Measurements from ENCODE around the gene ZNF407. TPM values are rescaled to one million over a fixed set of nuclear protein-coding genes. Genes with fewer than 3 reads are reported as not detected.

ZNF407 gene
- total RNA-seq, 1 experiment from 2014 or later: 15.9 TPM

- TF ChIP-seq EZH2 (IDR thresholded peaks at IDR 0.05; ENCODE audit: borderline replicate concordance, low read depth, low read length, poor library complexity, severe bottlenecking) (no peak), CTCF (conservative IDR thresholded peaks at IDR 0.05; ENCODE audit: low read depth, low read length) (no peak)
- ChIA-PET POLR2A (ENCODE audit: low non-redundant PET) (no interaction called here), CTCF (no interaction called here)
- Histone ChIP-seq H3K36me3 (ENCODE audit: insufficient read depth, low read length, poor library complexity, severe bottlenecking) (no peaks in the 10 kb centered on the region), H3K4me1 (ENCODE audit: insufficient read depth, low read length, poor library complexity, severe bottlenecking) (no peaks in the 10 kb centered on the region), H3K9me3 (ENCODE audit: low read depth, low read length, poor library complexity, severe bottlenecking) (no peaks in the 10 kb centered on the region), H3K4me3 (ENCODE audit: low read depth, low read length, poor library complexity, severe bottlenecking) (no peak overlapping the region), H3K27ac (ENCODE audit: low read depth, low read length, poor library complexity, severe bottlenecking) (no peak overlapping the region), H3K27me3 (replicated peaks; ENCODE audit: insufficient read depth, low read depth, low read length, poor library complexity) (no peaks in the 10 kb centered on the region)
- intact Hi-C loops (cut with micrococcal nuclease; ENCODE audit: unreplicated experiment): no loop called here
- no peak for DNase-seq (ENCODE audit: low spot score)
- no TSS peak for BruUV-seq (replicated peaks)
These were observed 510.2 kb downstream of the ZNF407 start for GRCh38 chr18:75107931-75108276.

- POLR2A ChIA-PET (ENCODE audit: low non-redundant PET): no interaction called here
- H3K4me3 ChIP-seq (ENCODE audit: low read depth, low read length, poor library complexity, severe bottlenecking): no peak overlapping the region
- H3K27me3 ChIP-seq (replicated peaks; ENCODE audit: insufficient read depth, low read depth, low read length, poor library complexity): no peaks in the 10 kb centered on the region
- BruUV-seq (replicated peaks): no TSS peak
- CTCF ChIA-PET: no interaction called here
- no peak for TF ChIP-seq EZH2 (IDR thresholded peaks at IDR 0.05; ENCODE audit: borderline replicate concordance, low read depth, low read length, poor library complexity, severe bottlenecking)
- TF ChIP-seq CTCF (conservative IDR thresholded peaks at IDR 0.05; ENCODE audit: low read depth, low read length): no peak
- H3K4me1 ChIP-seq (ENCODE audit: insufficient read depth, low read length, poor library complexity, severe bottlenecking): no peaks in the 10 kb centered on the region
- no peak for DNase-seq (ENCODE audit: low spot score)
- no peaks in the 10 kb centered on the region for H3K36me3 ChIP-seq (ENCODE audit: insufficient read depth, low read length, poor library complexity, severe bottlenecking)
- intact Hi-C loops (cut with micrococcal nuclease; ENCODE audit: unreplicated experiment): no loop called here
- no peak overlapping the region for H3K27ac ChIP-seq (ENCODE audit: low read depth, low read length, poor library complexity, severe bottlenecking)
- no peaks in the 10 kb centered on the region for H3K9me3 ChIP-seq (ENCODE audit: low read depth, low read length, poor library complexity, severe bottlenecking)
These were observed 511.1 kb downstream of the ZNF407 start for GRCh38 chr18:75108579-75109318.

GRCh38 chr18:75109319-75109691, 511.6 kb downstream of the ZNF407 start:
- intact Hi-C loops (cut with micrococcal nuclease; ENCODE audit: unreplicated experiment): no loop called here
- Histone ChIP-seq H3K27me3 (replicated peaks; ENCODE audit: insufficient read depth, low read depth, low read length, poor library complexity) (no peaks in the 10 kb centered on the region), H3K36me3 (ENCODE audit: insufficient read depth, low read length, poor library complexity, severe bottlenecking) (no peaks in the 10 kb centered on the region), H3K27ac (ENCODE audit: low read depth, low read length, poor library complexity, severe bottlenecking) (no peak overlapping the region), H3K4me1 (ENCODE audit: insufficient read depth, low read length, poor library complexity, severe bottlenecking) (no peaks in the 10 kb centered on the region), H3K9me3 (ENCODE audit: low read depth, low read length, poor library complexity, severe bottlenecking) (no peaks in the 10 kb centered on the region), H3K4me3 (ENCODE audit: low read depth, low read length, poor library complexity, severe bottlenecking) (no peak overlapping the region)
- TF ChIP-seq CTCF (conservative IDR thresholded peaks at IDR 0.05; ENCODE audit: low read depth, low read length) (no peak), EZH2 (IDR thresholded peaks at IDR 0.05; ENCODE audit: borderline replicate concordance, low read depth, low read length, poor library complexity, severe bottlenecking) (no peak)
- no TSS peak for BruUV-seq (replicated peaks)
- POLR2A ChIA-PET (ENCODE audit: low non-redundant PET): no interaction called here
- no peak for DNase-seq (ENCODE audit: low spot score)
- CTCF ChIA-PET: no interaction called here

Data from A673 (cell line).